Liver (tissue), 9 donors: ENCODE data around the gene TPT1. TPM values are rescaled to one million over a fixed set of nuclear protein-coding genes. Genes with fewer than 3 reads are reported as not detected.
A peak's percentile ranks its signal among the peaks of the same experiment; 100 is the strongest.

Source experiments
- DNase-seq: peaks from one replicate; pipeline ENCODE4 v3.0.0-alpha.2; 2017; ENCODE audit warnings: low spot score
- H3K27ac ChIP-seq, 2 donors: one replicate each; pipeline ENCODE4 v1.7.0; 2013; ENCODE audit warnings: inconsistent platforms in 2 of 2, low read length in 2 of 2, control low read depth in 1 of 2, low read depth in 1 of 2, mild to moderate bottlenecking in 1 of 2
- H3K27me3 ChIP-seq, 4 donors: one replicate each; pipeline versions ENCODE4 v1.6.1 to v1.7.0; 2013; ENCODE audit warnings: low read length in 3 of 4, inconsistent platforms in 1 of 4, mild to moderate bottlenecking in 1 of 4, moderate library complexity in 1 of 4; ENCODE audit not compliant: control insufficient read depth in 4 of 4, insufficient read depth in 4 of 4
- H3K36me3 ChIP-seq, 4 donors: one replicate each; pipeline versions ENCODE4 v1.6.1 to v1.7.0; 2013; ENCODE audit warnings: low read length in 3 of 4, mild to moderate bottlenecking in 3 of 4, low read depth in 1 of 4, moderate library complexity in 1 of 4; ENCODE audit not compliant: control insufficient read depth in 4 of 4, insufficient read depth in 3 of 4
- H3K4me1 ChIP-seq, 4 donors: one replicate each; pipeline versions ENCODE4 v1.6.1 to v1.7.0; 2013; ENCODE audit warnings: low read length in 3 of 4, mild to moderate bottlenecking in 3 of 4, moderate library complexity in 1 of 4; ENCODE audit not compliant: control insufficient read depth in 4 of 4, insufficient read depth in 4 of 4
- H3K4me3 ChIP-seq, 3 donors: one replicate each; pipeline versions ENCODE4 v1.6.1 to v1.7.0; 2013; ENCODE audit warnings: low read length in 3 of 3, control low read depth in 1 of 3, low read depth in 1 of 3, mild to moderate bottlenecking in 1 of 3
- H3K9ac ChIP-seq, 2 donors: one replicate each; pipeline ENCODE4 v1.7.0; 2013; ENCODE audit warnings: low read length in 2 of 2, mild to moderate bottlenecking in 2 of 2, moderate library complexity in 2 of 2, control low read depth in 1 of 2, low read depth in 1 of 2
- H3K9me3 ChIP-seq, 4 donors: one replicate each; pipeline versions ENCODE4 v1.6.1 to v1.7.0; 2013; ENCODE audit warnings: low read length in 3 of 4; ENCODE audit not compliant: control insufficient read depth in 4 of 4
- CTCF ChIP-seq: fragments of 150-350 bp; IDR thresholded peaks from 2 replicates; pipeline ENCODE4 v1.5.1; 2017; ENCODE audit warnings: improper control_type of control experiment, low read depth, low read length; ENCODE audit not compliant: missing input control
- EGR1 ChIP-seq, 2 donors: IDR thresholded peaks; 2 replicates each; pipeline ENCODE4 v1.6.1; 2016 to 2018; ENCODE audit warnings: antibody characterized with exemption in 2 of 2, low read depth in 2 of 2
- FOXA1 ChIP-seq: IDR thresholded peaks from 2 replicates; pipeline ENCODE4 v1.6.1; 2016; ENCODE audit warnings: antibody characterized with exemption
- FOXA2 ChIP-seq: IDR thresholded peaks from 2 replicates; pipeline ENCODE4 v1.6.1; 2016; ENCODE audit warnings: antibody characterized with exemption
- GABPA ChIP-seq, 2 donors: IDR thresholded peaks in 1 of 2; conservative IDR thresholded peaks in 1 of 2; 2 replicates each; pipeline ENCODE4 v1.6.1; 2016; ENCODE audit warnings: antibody characterized with exemption in 2 of 2, mild to moderate bottlenecking in 1 of 2, moderate library complexity in 1 of 2
- HNF4A ChIP-seq, 2 donors: conservative IDR thresholded peaks; 2 replicates each; pipeline ENCODE4 v1.6.1; 2016; ENCODE audit warnings: antibody characterized with exemption in 2 of 2, mild to moderate bottlenecking in 2 of 2
- HNF4G ChIP-seq: IDR thresholded peaks from 2 replicates; pipeline ENCODE4 v1.6.1; 2016; ENCODE audit warnings: antibody characterized with exemption
- JUND ChIP-seq, 2 donors: IDR thresholded peaks; 2 replicates each; pipeline ENCODE4 v1.6.1; 2016; ENCODE audit warnings: antibody characterized with exemption in 2 of 2
- NR2F2 ChIP-seq: IDR thresholded peaks from 2 replicates; pipeline ENCODE4 v1.6.1; 2016; ENCODE audit warnings: antibody characterized with exemption
- RAD21 ChIP-seq, 2 donors: IDR thresholded peaks; 2 replicates each; pipeline ENCODE4 v1.6.1; 2016; ENCODE audit warnings: antibody characterized with exemption in 2 of 2, mild to moderate bottlenecking in 2 of 2
- REST ChIP-seq: IDR thresholded peaks from 2 replicates; pipeline ENCODE4 v1.6.1; 2016; ENCODE audit warnings: antibody characterized with exemption, mild to moderate bottlenecking
- RXRA ChIP-seq, 2 donors: IDR thresholded peaks; 2 replicates each; pipeline ENCODE4 v1.6.1; 2017 to 2018; ENCODE audit warnings: antibody characterized with exemption in 2 of 2, mild to moderate bottlenecking in 1 of 2
- SP1 ChIP-seq: IDR thresholded peaks from 2 replicates; pipeline ENCODE4 v1.6.1; 2018; ENCODE audit warnings: antibody characterized with exemption, mild to moderate bottlenecking
- TAF1 ChIP-seq: conservative IDR thresholded peaks from 2 replicates; pipeline ENCODE4 v1.6.1; 2016; ENCODE audit warnings: antibody characterized with exemption, mild to moderate bottlenecking
- YY1 ChIP-seq: IDR thresholded peaks from 2 replicates; pipeline ENCODE4 v1.6.1; 2016; ENCODE audit warnings: antibody characterized with exemption, mild to moderate bottlenecking
- WGBS: extraction: QIAGEN DNeasy Blood & Tissue Kit; methylation state at CpG from one replicate; pipeline ENCODE4 v1.1.7; 2013; 5-methylcytosine and 5-hydroxymethylcytosine counted together
- polyA plus RNA-seq, 2 donors: library from polyadenylated mRNA; stranded (reverse) in 1 of 2; unstranded in 1 of 2; fragments of 200-250 nt in 1 of 2; fragments of >200 nt in 1 of 2; fragmentation: Nextera tagmentation in 1 of 2; extraction: Ambion mirVana in 1 of 2; gene quantifications; one replicate each; pipeline versions ENCODE4 v1.2.1 to v1.2.3, GENCODE V29; 2013 to 2015
- total RNA-seq, 2 donors: library from RNA; depleted of rRNA; stranded (reverse); fragments of >200 nt; gene quantifications; one replicate each; pipeline ENCODE4 v1.2.3, GENCODE V29; 2014
- TF ChIP-seq, protein P1 (sequence below): IDR thresholded peaks from 2 replicates; pipeline ENCODE4 v1.6.1; 2016; ENCODE audit warnings: antibody characterized with exemption
- TF ChIP-seq, protein P2 (sequence below): IDR thresholded peaks from 2 replicates; pipeline ENCODE4 v1.6.1; 2016; ENCODE audit warnings: antibody characterized with exemption
- TF ChIP-seq, protein P3 (sequence below): IDR thresholded peaks from 2 replicates; pipeline ENCODE4 v1.6.1; 2016; ENCODE audit warnings: antibody characterized with exemption
- donor health status: healthy.
- donor health status: healthy.
- donor health status: healthy.
- donor health status: healthy.
- donor health status: healthy.

TPT1 gene
- total and polyA plus RNA-seq, 4 donors: 1,382 to 2,885 (median 1,815) TPM

DNA sequence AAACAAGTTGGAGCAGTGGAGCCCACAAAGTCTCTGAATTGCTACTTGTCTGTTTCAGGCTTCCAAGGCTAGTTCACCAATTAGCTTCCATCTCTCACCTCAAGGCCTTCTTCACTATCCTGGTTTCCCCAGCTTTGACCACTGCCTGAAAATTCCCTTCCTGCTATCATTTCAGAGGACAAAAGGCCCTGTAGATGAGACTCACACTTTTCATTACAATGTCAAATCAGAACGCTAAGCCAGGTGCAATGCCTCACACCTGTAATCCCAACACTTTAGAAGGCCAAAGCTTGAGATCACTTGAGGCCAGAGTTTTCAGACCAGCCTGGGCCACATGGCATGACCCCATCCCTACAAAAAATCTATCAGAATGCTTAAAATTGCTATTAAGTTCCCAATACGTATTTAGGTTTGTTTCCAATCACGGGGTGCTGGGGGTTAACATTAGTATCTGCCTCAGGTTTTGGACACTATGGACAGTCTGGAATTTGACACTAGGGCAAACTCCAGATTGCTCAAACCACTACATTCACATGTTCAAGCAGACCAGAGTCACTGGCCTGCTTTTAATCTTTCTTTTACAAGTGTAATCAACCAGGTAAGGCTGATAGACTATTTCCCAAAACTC lies 5.5 kb downstream of the TPT1 start:
- H3K9ac ChIP-seq: no peak overlapping the region

More for the DNA sequence above, 5.5 kb downstream of the TPT1 start:
- H3K4me1 ChIP-seq: peaks cover 14 to 64% (median 52%) of the 10 kb centered on the region in 4 donors
- H3K9me3 ChIP-seq: no peaks in the 10 kb centered on the region
- no peak overlapping the region for H3K4me3 ChIP-seq
- peaks cover 11 to 41% (median 33%) of the 10 kb centered on the region in 4 donors for H3K36me3 ChIP-seq
- no peaks in the 10 kb centered on the region for H3K27me3 ChIP-seq
- TF ChIP-seq GABPA (IDR thresholded peaks at IDR 0.05 in 1 of 2, conservative IDR thresholded peaks at IDR 0.05 in 1 of 2): peak in 1 of 2 donors; percentile 48
- peak; percentile 77 to 87 for TF ChIP-seq RXRA (IDR thresholded peaks at IDR 0.05)
- TF ChIP-seq RAD21 (IDR thresholded peaks at IDR 0.05): peak in 1 of 2 donors; percentile 19
- TF ChIP-seq JUND (IDR thresholded peaks at IDR 0.05): peak; percentile 66 to 77
- peak; percentile 24 for TF ChIP-seq FOXA1
- TF ChIP-seq EGR1 (IDR thresholded peaks at IDR 0.05; ENCODE audit: low read depth in 2 of 2): peak in 1 of 2 donors; percentile 76
- TF ChIP-seq TAF1: no peak
- TF ChIP-seq, protein P1, sequence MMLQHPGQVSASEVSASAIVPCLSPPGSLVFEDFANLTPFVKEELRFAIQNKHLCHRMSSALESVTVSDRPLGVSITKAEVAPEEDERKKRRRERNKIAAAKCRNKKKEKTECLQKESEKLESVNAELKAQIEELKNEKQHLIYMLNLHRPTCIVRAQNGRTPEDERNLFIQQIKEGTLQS: peak; percentile 58
- TF ChIP-seq, protein P2, sequence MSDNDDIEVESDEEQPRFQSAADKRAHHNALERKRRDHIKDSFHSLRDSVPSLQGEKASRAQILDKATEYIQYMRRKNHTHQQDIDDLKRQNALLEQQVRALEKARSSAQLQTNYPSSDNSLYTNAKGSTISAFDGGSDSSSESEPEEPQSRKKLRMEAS: peak; percentile 84
- TF ChIP-seq, protein P3, sequence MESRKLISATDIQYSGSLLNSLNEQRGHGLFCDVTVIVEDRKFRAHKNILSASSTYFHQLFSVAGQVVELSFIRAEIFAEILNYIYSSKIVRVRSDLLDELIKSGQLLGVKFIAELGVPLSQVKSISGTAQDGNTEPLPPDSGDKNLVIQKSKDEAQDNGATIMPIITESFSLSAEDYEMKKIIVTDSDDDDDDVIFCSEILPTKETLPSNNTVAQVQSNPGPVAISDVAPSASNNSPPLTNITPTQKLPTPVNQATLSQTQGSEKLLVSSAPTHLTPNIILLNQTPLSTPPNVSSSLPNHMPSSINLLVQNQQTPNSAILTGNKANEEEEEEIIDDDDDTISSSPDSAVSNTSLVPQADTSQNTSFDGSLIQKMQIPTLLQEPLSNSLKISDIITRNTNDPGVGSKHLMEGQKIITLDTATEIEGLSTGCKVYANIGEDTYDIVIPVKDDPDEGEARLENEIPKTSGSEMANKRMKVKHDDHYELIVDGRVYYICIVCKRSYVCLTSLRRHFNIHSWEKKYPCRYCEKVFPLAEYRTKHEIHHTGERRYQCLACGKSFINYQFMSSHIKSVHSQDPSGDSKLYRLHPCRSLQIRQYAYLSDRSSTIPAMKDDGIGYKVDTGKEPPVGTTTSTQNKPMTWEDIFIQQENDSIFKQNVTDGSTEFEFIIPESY: peak; percentile 87
- TF ChIP-seq YY1: peak; percentile 61
- no peak for TF ChIP-seq NR2F2
- TF ChIP-seq HNF4A (conservative IDR thresholded peaks at IDR 0.05): peak; percentile 100
- peak; percentile 99 for TF ChIP-seq SP1
- TF ChIP-seq HNF4G: peak; percentile 97
- no peak for TF ChIP-seq CTCF
- no peak for TF ChIP-seq FOXA2
- TF ChIP-seq REST: peak; percentile 82
- WGBS: 32% methylated on average over 3 of the region's 3 CpGs
- peak overlapping the region; percentile 70 to 86 for H3K27ac ChIP-seq
- no peak for DNase-seq
